Brain microvascular endothelial cell (primary cell): ENCODE measurements around the gene CDA.

Experiments
- DNase-seq: peaks from one replicate; pipeline ENCODE4 v3.0.0-alpha.2; 2020
- H3K27ac ChIP-seq: fragments of 250-450 bp; sonication (Bioruptor Pico); 2 replicates; pipeline ENCODE4 v1.5.1; 2020; ENCODE audit warnings: mild to moderate bottlenecking, moderate library complexity
- H3K27me3 ChIP-seq: fragments of 250-450 bp; sonication (Bioruptor Pico); replicated peaks from 2 replicates; pipeline ENCODE4 v1.5.1; 2020; ENCODE audit warnings: mild to moderate bottlenecking
- H3K36me3 ChIP-seq: fragments of 250-450 bp; sonication (Bioruptor Pico); replicated peaks from 2 replicates; pipeline ENCODE4 v1.5.1; 2020; ENCODE audit warnings: mild to moderate bottlenecking
- H3K4me3 ChIP-seq: 2 replicates; pipeline ENCODE4 v1.5.1; 2011; ENCODE audit warnings: low read depth, mild to moderate bottlenecking, control low read depth, low read length, moderate library complexity
- CTCF ChIP-seq: IDR thresholded peaks from 2 replicates; pipeline ENCODE4 v1.5.1; 2011; ENCODE audit warnings: low read depth, mild to moderate bottlenecking, moderate library complexity, low read length, control low read depth, inconsistent platforms; ENCODE audit errors: missing control alignments
- in situ Hi-C: cut with HindIII; loops from 2 replicates; pipeline ENCODE4 v1.10.0; 2017; ENCODE audit warnings: low sequenced_read_pairs, low pct_ligation_motif_present

The CDA gene

DNA sequence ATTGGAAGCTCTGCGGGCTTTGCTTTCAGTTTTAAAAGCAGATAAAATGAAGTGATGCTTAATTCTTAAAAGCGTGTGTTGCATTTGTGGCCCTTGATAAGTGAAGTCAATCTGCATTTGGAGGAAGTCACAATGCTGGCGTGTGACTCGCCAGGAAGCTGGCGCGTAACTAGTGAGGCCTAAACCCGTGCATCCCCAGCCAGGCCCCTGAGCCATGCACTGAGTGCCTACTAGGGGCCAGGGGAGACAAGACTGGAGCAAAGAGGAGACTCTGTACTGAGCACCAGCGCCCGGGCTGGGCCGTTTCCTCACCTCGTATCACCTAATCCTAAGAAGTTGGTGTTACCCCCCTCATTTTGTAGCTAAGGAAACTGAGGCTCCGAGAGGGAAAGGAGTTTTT lies 76.8 kb downstream of the CDA start:
- Histone ChIP-seq H3K36me3 (no peaks in the 10 kb centered on the region), H3K27me3 (no peaks in the 10 kb centered on the region), H3K4me3 (no peak overlapping the region), H3K27ac (no peak overlapping the region)
- in situ Hi-C loops: no loop called here
- no peak for DNase-seq
- no peak for TF ChIP-seq CTCF

DNA sequence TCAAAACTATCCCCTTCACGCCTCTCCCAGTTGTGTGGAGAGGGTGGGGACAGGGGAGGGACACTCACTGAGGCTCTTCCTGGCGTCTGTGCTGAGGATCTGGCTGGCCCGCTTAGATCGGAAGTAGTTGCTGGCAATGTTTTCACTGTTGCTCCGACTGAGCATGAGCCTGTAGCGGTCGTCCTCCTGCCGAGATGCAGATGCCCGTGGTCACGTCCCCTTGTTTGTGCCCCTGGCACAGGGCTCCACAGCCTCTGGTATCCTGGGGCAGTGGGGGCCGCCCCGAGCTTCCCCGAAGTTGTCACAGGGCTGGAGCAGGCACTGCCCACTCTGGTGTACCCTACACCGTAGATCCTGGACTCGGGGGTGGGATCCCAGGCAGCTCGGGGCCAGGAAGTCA lies 77.2 kb downstream of the CDA start:
- H3K4me3 ChIP-seq: no peak overlapping the region
- H3K27ac ChIP-seq: no peak overlapping the region
- no peak for TF ChIP-seq CTCF
- in situ Hi-C loops: no loop called here
- no peak for DNase-seq
- no peaks in the 10 kb centered on the region for H3K36me3 ChIP-seq
- H3K27me3 ChIP-seq: no peaks in the 10 kb centered on the region

DNA sequence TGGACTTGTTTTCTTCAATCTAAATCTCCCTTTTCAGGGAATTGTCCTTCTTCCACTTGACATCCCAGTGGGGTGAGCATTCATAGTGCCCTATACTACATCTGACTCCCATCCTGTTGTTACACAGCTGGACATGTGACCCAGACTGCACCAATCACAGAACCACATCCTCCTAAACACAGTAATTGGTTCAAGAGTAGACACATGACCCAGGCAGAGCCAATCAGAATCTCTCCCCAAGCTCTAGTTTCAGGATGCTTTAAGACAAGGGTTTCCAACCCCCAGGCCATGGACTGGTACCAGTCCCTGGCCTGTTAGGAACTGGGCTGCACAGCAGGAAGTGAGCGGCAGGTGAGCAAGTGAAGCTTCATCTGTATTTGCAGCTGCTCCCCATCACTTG lies 77.9 kb downstream of the CDA start:
- no peak for TF ChIP-seq CTCF
- in situ Hi-C loops: no loop called here
- no peaks in the 10 kb centered on the region for H3K36me3 ChIP-seq
- no peak overlapping the region for H3K4me3 ChIP-seq
- H3K27me3 ChIP-seq: no peaks in the 10 kb centered on the region
- H3K27ac ChIP-seq: no peak overlapping the region
- no peak for DNase-seq
